Astrocyte of the spinal cord (primary cell): ENCODE results near the gene MMP17.
A peak's percentile ranks its signal among the peaks of the same experiment; 100 is the strongest.

Experiments used
- DNase-seq: peaks from one replicate; pipeline ENCODE4 v3.0.0; 2011; ENCODE audit warnings: low read depth, low spot score
- H3K4me3 ChIP-seq: 2 replicates; pipeline ENCODE4 v1.5.1; 2011; ENCODE audit warnings: low read depth, mild to moderate bottlenecking, low read length, moderate library complexity
- in situ Hi-C: cut with HindIII; loops from 2 replicates; pipeline ENCODE4 v1.10.0; 2017; ENCODE audit warnings: low sequenced_read_pairs
- TF ChIP-seq, protein P1 (sequence below): IDR thresholded peaks from 2 replicates; pipeline ENCODE4 v1.5.1; 2012; ENCODE audit warnings: low read depth, mild to moderate bottlenecking, low read length, inconsistent platforms

MMP17 gene

DNA sequence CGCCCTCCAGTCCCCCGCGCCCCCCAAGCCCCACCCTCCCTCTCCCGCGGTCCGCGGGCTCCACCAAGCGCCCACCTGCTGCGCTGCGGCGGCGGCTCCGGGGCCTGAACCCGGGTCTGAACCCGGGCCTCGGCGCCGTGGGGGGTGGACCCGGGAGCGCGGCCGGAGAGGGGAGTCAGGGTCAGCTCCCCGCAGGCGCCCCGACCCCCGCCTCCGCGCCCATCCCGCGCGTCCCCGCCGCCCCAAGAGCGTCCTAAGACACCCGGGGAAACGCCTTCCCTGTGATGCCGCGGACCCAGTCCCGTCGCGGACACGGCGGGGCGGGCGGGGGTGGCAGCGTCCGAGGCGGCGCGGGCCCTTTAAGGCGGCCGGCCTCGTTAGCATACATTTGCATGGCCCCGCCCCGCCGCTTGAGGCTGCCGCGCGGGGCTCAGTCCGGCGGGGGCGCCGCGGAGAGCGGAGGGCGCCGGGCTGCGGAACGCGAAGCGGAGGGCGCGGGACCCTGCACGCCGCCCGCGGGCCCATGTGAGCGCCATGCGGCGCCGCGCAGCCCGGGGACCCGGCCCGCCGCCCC is at the start of gene MMP17:
TSS of gene MMP17 (plus strand) at position 433 of the 574 bp plus-strand sequence. CDS start at position 535, 102 bp downstream.
- H3K4me3 ChIP-seq = peak within 1 kb of the TSS; percentile 39
- in situ Hi-C loops = no loop called here
- DNase-seq = peak; percentile 47
- TF ChIP-seq, protein P1, sequence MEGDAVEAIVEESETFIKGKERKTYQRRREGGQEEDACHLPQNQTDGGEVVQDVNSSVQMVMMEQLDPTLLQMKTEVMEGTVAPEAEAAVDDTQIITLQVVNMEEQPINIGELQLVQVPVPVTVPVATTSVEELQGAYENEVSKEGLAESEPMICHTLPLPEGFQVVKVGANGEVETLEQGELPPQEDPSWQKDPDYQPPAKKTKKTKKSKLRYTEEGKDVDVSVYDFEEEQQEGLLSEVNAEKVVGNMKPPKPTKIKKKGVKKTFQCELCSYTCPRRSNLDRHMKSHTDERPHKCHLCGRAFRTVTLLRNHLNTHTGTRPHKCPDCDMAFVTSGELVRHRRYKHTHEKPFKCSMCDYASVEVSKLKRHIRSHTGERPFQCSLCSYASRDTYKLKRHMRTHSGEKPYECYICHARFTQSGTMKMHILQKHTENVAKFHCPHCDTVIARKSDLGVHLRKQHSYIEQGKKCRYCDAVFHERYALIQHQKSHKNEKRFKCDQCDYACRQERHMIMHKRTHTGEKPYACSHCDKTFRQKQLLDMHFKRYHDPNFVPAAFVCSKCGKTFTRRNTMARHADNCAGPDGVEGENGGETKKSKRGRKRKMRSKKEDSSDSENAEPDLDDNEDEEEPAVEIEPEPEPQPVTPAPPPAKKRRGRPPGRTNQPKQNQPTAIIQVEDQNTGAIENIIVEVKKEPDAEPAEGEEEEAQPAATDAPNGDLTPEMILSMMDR = peak; percentile 6

DNA sequence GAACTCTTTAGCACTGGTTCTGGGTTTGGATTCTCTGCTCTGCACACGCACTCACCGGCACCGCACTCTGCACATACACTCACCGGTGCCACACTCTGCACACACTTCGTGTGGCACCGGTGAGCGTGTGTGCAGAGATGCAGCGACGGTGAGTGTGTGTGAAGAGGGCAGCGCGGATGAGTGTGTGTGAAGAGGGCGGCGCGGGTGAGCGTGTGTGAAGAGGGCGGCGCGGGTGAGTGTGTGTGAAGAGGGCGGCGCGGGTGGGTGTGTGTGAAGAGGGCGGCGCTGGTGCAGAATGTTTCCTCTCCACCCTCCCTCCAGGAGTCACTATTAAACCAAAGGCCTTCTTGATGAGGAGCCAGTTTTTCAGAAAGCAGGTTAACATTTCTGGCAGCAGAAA is 49.2 kb upstream of the MMP17 start:
- TF ChIP-seq, protein P1 = no peak
- DNase-seq = no peak
- in situ Hi-C loops = no loop called here
- H3K4me3 ChIP-seq = no peak overlapping the region

DNA sequence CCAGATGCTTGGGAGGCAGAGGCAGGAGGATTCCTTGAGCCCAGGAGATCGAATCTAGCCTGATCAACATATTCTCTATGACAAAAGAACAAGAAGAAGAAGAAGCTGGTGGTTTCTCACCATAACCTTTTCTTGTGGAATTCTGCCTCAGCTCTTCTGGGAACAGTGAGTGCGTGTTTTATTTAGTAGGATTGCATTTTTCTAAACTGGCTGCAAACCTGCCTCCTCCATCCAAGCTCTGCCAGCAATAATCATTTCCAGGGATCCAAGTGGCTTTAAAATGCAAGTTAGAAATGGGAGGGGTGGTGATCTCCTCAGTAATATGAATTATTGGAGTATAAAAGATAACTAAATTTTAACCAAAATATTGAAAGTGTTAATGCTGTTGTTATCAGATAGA is 46.1 kb upstream of the MMP17 start:
- TF ChIP-seq, protein P1 = no peak
- in situ Hi-C loops = no loop called here
- no peak for DNase-seq
- H3K4me3 ChIP-seq = no peak overlapping the region

DNA sequence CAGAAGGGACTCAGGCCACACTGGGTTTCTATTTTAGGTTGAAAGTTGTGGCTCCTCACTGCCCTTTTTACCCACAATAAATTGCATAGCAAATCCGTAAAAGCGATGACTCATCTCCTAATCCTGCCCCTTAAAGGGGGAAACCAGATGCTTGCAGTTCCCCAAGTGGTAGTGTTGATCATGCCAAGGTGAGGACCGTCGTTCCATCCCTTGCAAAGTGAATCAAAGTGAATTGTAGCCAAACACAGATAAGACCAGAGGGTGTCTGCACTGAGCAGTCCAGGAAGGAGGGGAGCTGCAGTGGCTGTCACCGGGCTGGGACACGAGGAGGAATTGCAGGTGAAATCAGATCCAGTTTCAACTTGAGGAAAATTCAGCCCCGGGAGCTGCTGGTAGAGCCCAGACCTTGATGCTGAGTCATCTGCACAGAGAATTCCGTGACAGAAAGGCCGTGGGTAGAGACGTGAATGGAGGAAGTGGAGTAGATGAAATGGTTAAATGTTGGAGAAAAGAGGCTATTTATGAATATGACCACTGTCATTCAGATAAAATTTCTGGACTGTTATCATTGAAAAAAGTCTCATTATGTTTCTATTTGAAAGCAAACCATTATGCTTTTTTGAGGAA is 44.2 kb upstream of the MMP17 start:
- H3K4me3 ChIP-seq = peak overlapping the region; percentile 16
- in situ Hi-C loops = no loop called here
- TF ChIP-seq, protein P1 = no peak
- DNase-seq = peak; percentile 90

DNA sequence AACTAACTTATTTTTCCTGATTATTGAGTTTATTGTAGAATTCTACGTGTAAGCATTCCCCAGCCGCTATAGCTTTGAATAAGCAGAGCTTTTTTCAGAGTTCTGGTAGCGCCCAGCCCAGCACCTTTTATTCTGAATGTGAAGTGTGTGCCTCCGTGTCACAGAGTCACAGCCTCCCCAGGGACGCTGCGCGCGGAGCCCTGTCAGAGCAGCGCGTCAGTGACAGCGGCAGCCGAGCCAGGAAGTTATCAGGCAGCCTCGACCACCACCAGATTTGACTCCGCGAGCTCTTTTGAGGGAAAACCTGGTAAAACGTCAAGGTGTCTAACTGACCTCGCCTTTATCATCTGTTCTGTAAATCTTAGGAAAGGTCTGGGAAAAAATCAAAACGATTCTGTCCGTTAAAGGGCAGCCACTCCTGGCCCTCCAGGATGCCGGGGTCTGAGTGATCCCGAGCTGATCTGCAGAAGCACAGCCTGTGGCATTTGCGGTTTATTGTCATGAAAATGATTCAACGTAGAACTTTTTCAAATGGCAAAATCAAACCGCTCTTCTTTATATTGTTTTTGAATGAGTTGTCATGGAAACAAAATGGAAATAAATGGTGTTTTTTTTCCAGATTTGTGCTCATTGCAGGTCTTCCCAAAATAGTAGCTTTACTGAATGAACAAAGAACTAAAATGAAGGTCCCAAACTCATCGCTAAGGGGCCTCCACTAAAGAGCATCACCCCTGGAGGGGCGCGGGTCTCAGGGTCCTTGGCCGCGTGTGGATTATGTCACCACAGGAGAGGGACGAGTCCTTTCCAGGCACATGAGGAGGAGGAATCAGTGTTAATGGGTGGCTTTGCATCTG is 43.1 kb upstream of the MMP17 start:
- no peak overlapping the region for H3K4me3 ChIP-seq
- TF ChIP-seq, protein P1 = no peak
- peak; percentile 70 for DNase-seq
- in situ Hi-C loops = no loop called here

DNA sequence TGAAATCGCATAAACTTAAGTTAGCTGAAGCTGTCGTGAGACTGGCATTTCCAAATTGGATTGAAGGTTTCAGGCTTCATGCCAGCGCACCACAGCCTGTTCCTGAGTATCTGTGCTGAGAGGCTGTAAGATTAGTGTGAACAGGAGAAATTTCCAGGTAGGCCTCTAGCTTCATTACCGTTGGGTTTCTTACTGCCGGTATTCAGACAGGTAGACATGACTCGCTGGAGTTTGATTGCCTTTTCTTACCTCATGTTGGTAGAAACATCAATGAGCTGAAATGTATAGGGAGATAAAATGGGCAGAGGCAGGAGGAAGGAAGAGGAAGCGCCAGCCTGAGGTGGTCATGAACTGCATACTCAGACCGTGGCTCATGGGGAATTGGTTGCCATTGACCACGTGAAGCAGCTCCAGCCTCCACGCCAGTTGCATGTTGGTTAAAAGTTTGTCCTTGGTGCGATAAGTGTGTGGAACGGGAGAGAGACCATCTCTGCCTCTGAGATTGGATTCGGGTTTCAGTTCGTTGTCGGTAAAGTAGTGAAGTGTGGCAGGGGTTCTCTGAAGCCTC is 42.3 kb upstream of the MMP17 start:
- no peak overlapping the region for H3K4me3 ChIP-seq
- no peak for DNase-seq
- in situ Hi-C loops = no loop called here
- TF ChIP-seq, protein P1 = no peak
